Lower leg skin (tissue), 3 donors: ENCODE measurements around the gene BLOC1S4.

Experiments
- POLR2A ChIP-seq, 2 donors: fragments of 450-650 bp; IDR thresholded peaks; one replicate each; pipeline ENCODE4 v1.6.1; 2016 to 2017; ENCODE audit warnings: antibody characterized with exemption in 2 of 2, mild to moderate bottlenecking in 1 of 2, moderate library complexity in 1 of 2
- TF ChIP-seq, protein P1 (sequence below), 3 donors: fragments of 450-650 bp; IDR thresholded peaks; one replicate each; pipeline ENCODE4 v1.5.1; 2016; ENCODE audit warnings: antibody characterized with exemption in 3 of 3, mild to moderate bottlenecking in 3 of 3, moderate library complexity in 2 of 3

- TF ChIP-seq POLR2A (IDR thresholded peaks at IDR 0.05): no peak
- TF ChIP-seq, protein P1, sequence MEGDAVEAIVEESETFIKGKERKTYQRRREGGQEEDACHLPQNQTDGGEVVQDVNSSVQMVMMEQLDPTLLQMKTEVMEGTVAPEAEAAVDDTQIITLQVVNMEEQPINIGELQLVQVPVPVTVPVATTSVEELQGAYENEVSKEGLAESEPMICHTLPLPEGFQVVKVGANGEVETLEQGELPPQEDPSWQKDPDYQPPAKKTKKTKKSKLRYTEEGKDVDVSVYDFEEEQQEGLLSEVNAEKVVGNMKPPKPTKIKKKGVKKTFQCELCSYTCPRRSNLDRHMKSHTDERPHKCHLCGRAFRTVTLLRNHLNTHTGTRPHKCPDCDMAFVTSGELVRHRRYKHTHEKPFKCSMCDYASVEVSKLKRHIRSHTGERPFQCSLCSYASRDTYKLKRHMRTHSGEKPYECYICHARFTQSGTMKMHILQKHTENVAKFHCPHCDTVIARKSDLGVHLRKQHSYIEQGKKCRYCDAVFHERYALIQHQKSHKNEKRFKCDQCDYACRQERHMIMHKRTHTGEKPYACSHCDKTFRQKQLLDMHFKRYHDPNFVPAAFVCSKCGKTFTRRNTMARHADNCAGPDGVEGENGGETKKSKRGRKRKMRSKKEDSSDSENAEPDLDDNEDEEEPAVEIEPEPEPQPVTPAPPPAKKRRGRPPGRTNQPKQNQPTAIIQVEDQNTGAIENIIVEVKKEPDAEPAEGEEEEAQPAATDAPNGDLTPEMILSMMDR (IDR thresholded peaks at IDR 0.05): no peak
Measured at GRCh38 chr4:6699388-6699787, 16.6 kb upstream of the BLOC1S4 start.
